PC-3 (cell line): Measurements from ENCODE around the gene TSTD1. TPM values are rescaled to one million over a fixed set of nuclear protein-coding genes. Genes with fewer than 3 reads are reported as not detected.

ENCODE experiments used
- ATAC-seq: fragments of 200-7000 bp; cut with Tn5 transposase; 2 replicates; pipeline ENCODE4 v1.9.1; 2020; ENCODE audit warnings: mild to moderate bottlenecking, moderate library complexity
- BruUV-seq: library from RNA; stranded (reverse); fragments of 400-500 nt; replicated peaks from 2 replicates; lab custom pipeline; 2021; lab: Mats Ljungman, UMichigan
- CTCF ChIA-PET: fragments of 300-600 bp; sonication (Branson Sonifier 250); formaldehyde crosslinking; loops from one replicate; lab custom pipeline; 2022; ENCODE audit warnings: antibody characterized with exemption; lab: Charles Lee
- POLR2A ChIA-PET: fragments of 300-600 bp; sonication (Branson Sonifier 250); formaldehyde crosslinking; loops from one replicate; lab custom pipeline; 2022; ENCODE audit warnings: antibody characterized with exemption; ENCODE audit not compliant: unreplicated experiment; lab: Charles Lee
- DNase-seq: peaks from one replicate; pipeline ENCODE4 v3.0.0-alpha.2; 2015
- H2AFZ ChIP-seq: fragments of 300-600 bp; sonication (generic); 2 replicates; pipeline ENCODE4 v1.6.0; 2016; ENCODE audit warnings: antibody characterized with exemption, low read length
- H3F3A ChIP-seq: fragments of 300-600 bp; sonication (generic); one replicate; pipeline ENCODE4 v1.6.0; 2017; ENCODE audit warnings: antibody characterized with exemption, low read length, control low read depth, mild to moderate bottlenecking; ENCODE audit not compliant: unreplicated experiment
- H3K27ac ChIP-seq: fragments of 300-600 bp; sonication (generic); 2 replicates; pipeline ENCODE4 v1.5.1; 2016; ENCODE audit warnings: mild to moderate bottlenecking, low read length
- H3K27me3 ChIP-seq: fragments of 300-600 bp; sonication (generic); 2 replicates; pipeline ENCODE4 v1.6.1; 2016; ENCODE audit warnings: low read length, mixed read lengths
- H3K36me3 ChIP-seq: fragments of 300-600 bp; sonication (generic); 2 replicates; pipeline ENCODE4 v1.6.1; 2016; ENCODE audit warnings: low read depth, mixed run types, low read length, mixed read lengths
- H3K4me1 ChIP-seq: fragments of 300-600 bp; sonication (generic); 2 replicates; pipeline ENCODE4 v1.5.1; 2016; ENCODE audit warnings: low read length; ENCODE audit not compliant: insufficient read depth
- H3K4me2 ChIP-seq: fragments of 300-600 bp; sonication (generic); 2 replicates; pipeline ENCODE4 v1.6.0; 2016; ENCODE audit warnings: low read length
- H3K4me3 ChIP-seq: fragments of 300-600 bp; sonication (generic); 2 replicates; pipeline ENCODE4 v1.5.1; 2016; ENCODE audit warnings: mild to moderate bottlenecking, low read length, mixed read lengths
- H3K79me2 ChIP-seq: fragments of 300-600 bp; sonication (generic); 2 replicates; pipeline ENCODE4 v1.6.1; 2017; ENCODE audit warnings: low read length, mixed read lengths
- H3K9ac ChIP-seq: fragments of 300-600 bp; sonication (generic); 2 replicates; pipeline ENCODE4 v1.6.0; 2016; ENCODE audit warnings: mild to moderate bottlenecking, low read length
- H3K9me2 ChIP-seq: fragments of 300-600 bp; sonication (generic); replicated peaks from 2 replicates; pipeline ENCODE4 v1.6.1; 2016; ENCODE audit warnings: mixed run types, low read length, mixed read lengths
- H3K9me3 ChIP-seq: fragments of 300-600 bp; sonication (generic); 2 replicates; pipeline ENCODE4 v1.6.1; 2016; ENCODE audit warnings: low read length, mixed read lengths
- H4K20me1 ChIP-seq: fragments of 300-600 bp; sonication (generic); 2 replicates; pipeline ENCODE4 v1.6.1; 2016; ENCODE audit warnings: low read length, mixed read lengths
- CTCF ChIP-seq: fragments of 300-600 bp; sonication (generic); conservative IDR thresholded peaks from 2 replicates; pipeline ENCODE4 v1.5.1; 2017; ENCODE audit warnings: antibody characterized with exemption, low read depth, mild to moderate bottlenecking, low read length
- EZH2 ChIP-seq: fragments of 300-600 bp; sonication (generic); IDR thresholded peaks from one replicate; pipeline ENCODE4 v1.6.1; 2017; ENCODE audit warnings: antibody characterized with exemption, mild to moderate bottlenecking, low read length; ENCODE audit not compliant: unreplicated experiment
- EZH2phosphoT487 ChIP-seq: fragments of 300-600 bp; sonication (generic); IDR thresholded peaks from 2 replicates; pipeline ENCODE4 v1.6.1; 2018; ENCODE audit warnings: mild to moderate bottlenecking, antibody characterized with exemption, low read length, borderline replicate concordance
- intact Hi-C: fragments of 100-400 bp; cut with micrococcal nuclease; formaldehyde crosslinking; loops from 2 replicates; pipeline ENCODE4 v1.9.0; 2023
- total RNA-seq: library from RNA; depleted of rRNA; stranded (reverse); fragments of >200 nt; gene quantifications from 2 replicates; pipeline ENCODE4 v1.2.3, GENCODE V29; 2014

Gene TSTD1
- total RNA-seq, 1 experiment from 2014 or later = 16.5 TPM

DNA sequence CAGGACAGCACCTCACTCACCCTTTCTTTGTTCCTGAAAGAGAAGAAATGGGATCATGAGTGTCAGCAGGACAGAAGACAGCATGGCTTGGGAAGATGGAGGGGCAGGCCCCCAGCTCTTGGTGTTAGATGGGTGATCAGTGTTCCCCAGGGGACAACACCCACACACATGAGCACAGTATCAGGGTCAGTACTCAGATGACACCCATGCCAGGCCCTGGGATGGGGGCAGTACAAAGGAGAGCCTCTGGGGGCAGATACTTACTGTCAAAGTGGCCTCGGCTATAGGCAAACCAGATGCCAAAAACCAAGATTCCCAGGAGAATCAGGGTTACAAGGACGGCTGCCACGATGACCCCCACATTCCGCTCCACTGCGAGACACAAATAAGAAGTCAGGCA, 39.4 kb downstream of the TSTD1 start:
- H2AFZ ChIP-seq = no peak overlapping the region
- H3K4me3 ChIP-seq = no peak overlapping the region
- CTCF ChIA-PET = no interaction called here
- peaks cover 13% of the 10 kb centered on the region for H3K79me2 ChIP-seq
- POLR2A ChIA-PET = no interaction called here
- intact Hi-C loops = no loop called here
- no peak overlapping the region for H3K9ac ChIP-seq
- no peak overlapping the region for H3K27ac ChIP-seq
- H3K36me3 ChIP-seq = peaks cover 43% of the 10 kb centered on the region
- ATAC-seq = no peak
- BruUV-seq = no TSS peak
- no peaks in the 10 kb centered on the region for H3K9me3 ChIP-seq
- H3K9me2 ChIP-seq = no peaks in the 10 kb centered on the region
- TF ChIP-seq EZH2 (no peak), EZH2phosphoT487 (no peak), CTCF (no peak)
- no peak overlapping the region for H3K4me2 ChIP-seq
- no peak for DNase-seq
- no peaks in the 10 kb centered on the region for H4K20me1 ChIP-seq
- peaks cover 33% of the 10 kb centered on the region for H3K4me1 ChIP-seq
- peaks cover 11% of the 10 kb centered on the region for H3F3A ChIP-seq
- H3K27me3 ChIP-seq = no peaks in the 10 kb centered on the region

DNA sequence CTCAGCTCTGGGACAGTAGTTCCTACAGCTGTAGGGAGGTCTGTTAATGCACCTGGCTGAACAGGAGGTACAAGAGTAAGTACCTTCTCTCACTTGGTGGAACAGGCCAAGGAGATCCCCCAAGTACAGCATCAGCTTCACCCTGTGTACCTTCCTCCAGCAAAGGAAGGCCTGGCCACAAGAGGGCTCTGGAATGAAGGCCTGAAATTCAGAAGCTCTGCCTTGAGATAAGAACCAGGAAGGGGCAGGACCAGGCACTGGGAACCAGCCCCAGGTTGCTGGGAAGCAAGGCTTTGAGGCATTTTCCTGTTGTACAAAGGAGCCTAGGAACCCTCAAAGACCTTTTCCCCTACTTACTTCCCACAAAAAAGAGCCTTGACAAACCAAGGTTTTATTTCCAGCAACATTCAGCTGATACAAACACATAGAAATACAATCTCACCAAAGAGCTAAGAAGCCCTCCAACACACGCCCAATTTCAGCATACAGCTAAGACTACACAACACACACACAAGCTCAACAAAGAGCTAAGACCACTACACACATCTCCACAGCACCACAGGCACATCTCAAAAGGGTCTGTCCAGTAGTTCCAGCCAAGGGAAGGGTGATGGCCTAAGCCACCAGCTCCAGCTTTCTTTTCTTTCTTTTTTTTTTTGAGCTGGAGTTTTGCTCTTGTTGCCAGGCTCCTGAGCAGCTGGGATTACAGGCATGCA, 41.3 kb downstream of the TSTD1 start:
- H3K36me3 ChIP-seq = peaks cover 43% of the 10 kb centered on the region
- DNase-seq (peak; percentile 74), ATAC-seq (peak; percentile 73)
- no peaks in the 10 kb centered on the region for H3K27me3 ChIP-seq
- no peaks in the 10 kb centered on the region for H3K9me3 ChIP-seq
- H3K4me2 ChIP-seq = no peak overlapping the region
- H3K9me2 ChIP-seq = no peaks in the 10 kb centered on the region
- no peak overlapping the region for H3K9ac ChIP-seq
- H3K4me3 ChIP-seq = no peak overlapping the region
- peak overlapping the region; percentile 85 for H3K27ac ChIP-seq
- peaks cover 33% of the 10 kb centered on the region for H3K4me1 ChIP-seq
- POLR2A ChIA-PET = interaction anchor here (0.6 to 1.3 kb wide), 4 partner anchors 10 to 155 kb away, joined by 3 to 18 read pairs (median 6); partner anchors contain the start of gene F11R
- H3F3A ChIP-seq = peaks cover 18% of the 10 kb centered on the region
- BruUV-seq = no TSS peak
- peaks cover 4% of the 10 kb centered on the region for H3K79me2 ChIP-seq
- no peaks in the 10 kb centered on the region for H4K20me1 ChIP-seq
- CTCF ChIA-PET = interaction anchor here (0.6 to 1.7 kb wide), 6 partner anchors 10 to 103 kb away, joined by 3 to 54 read pairs (median 6); partner anchors contain the start of genes F11R, KLHDC9 and USF1
- TF ChIP-seq CTCF (peak; percentile 82), EZH2 (no peak)
- H2AFZ ChIP-seq = no peak overlapping the region
- intact Hi-C loops = loop anchor here (1.0 to 2.0 kb wide), 2 partner anchors 23 to 143 kb away; partner anchors contain the start of gene F11R

DNA sequence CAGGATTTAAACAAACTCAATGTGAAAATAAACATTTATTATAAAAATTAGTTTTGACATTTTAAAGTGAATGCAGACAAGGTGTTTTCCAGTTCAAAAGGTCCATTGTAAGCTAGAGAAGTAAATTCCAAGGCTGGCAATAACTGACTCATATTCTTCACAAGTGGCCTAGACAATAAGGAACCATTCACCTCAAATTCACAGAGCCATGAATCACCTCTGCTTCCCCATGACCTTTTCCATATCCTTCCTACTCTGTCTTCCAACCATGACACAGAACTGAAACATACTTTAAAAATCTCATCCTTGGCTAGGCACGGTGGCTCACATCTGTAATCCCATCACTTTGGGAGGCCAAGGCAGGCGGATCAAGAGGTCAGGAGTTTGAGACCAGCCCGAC, 42.6 kb downstream of the TSTD1 start:
- BruUV-seq = no TSS peak
- peaks cover 18% of the 10 kb centered on the region for H3F3A ChIP-seq
- intact Hi-C loops = loop anchor here (2.0 kb wide), 1 partner anchor 25 kb away; the partner anchor contains the start of gene F11R
- H3K9ac ChIP-seq = peak overlapping the region; percentile 37
- no peak overlapping the region for H2AFZ ChIP-seq
- H3K9me3 ChIP-seq = no peaks in the 10 kb centered on the region
- peak overlapping the region; percentile 85 for H3K27ac ChIP-seq
- ATAC-seq (peak; percentile 84), DNase-seq (peak; percentile 92)
- no peak for TF ChIP-seq EZH2
- peak overlapping the region; percentile 38 for H3K4me2 ChIP-seq
- H4K20me1 ChIP-seq = no peaks in the 10 kb centered on the region
- CTCF ChIA-PET = interaction anchor here (1.4 kb wide), 1 partner anchor 26 kb away, joined by 6 read pairs; no protein-coding TSS in a partner anchor
- POLR2A ChIA-PET = interaction anchor here (0.6 to 1.1 kb wide), 2 partner anchors 25 to 116 kb away, joined by 4 to 6 read pairs; partner anchors contain the start of gene F11R
- no peaks in the 10 kb centered on the region for H3K9me2 ChIP-seq
- no peaks in the 10 kb centered on the region for H3K79me2 ChIP-seq
- no peaks in the 10 kb centered on the region for H3K27me3 ChIP-seq
- H3K36me3 ChIP-seq = peaks cover 39% of the 10 kb centered on the region
- H3K4me3 ChIP-seq = no peak overlapping the region
- H3K4me1 ChIP-seq = peaks cover 39% of the 10 kb centered on the region
